ENCODE data around the gene COL6A1. TPM values are rescaled to one million over a fixed set of nuclear protein-coding genes. Genes with fewer than 3 reads are reported as not detected.
"Not testable (repeated sequence)": the region's sequence is repeated elsewhere in the genome, so short reads cannot be mapped to it uniquely, and the experiment has no call there.

The COL6A1 gene
- total RNA-seq, 1 donor from 2014 or later, result 533 TPM

DNA sequence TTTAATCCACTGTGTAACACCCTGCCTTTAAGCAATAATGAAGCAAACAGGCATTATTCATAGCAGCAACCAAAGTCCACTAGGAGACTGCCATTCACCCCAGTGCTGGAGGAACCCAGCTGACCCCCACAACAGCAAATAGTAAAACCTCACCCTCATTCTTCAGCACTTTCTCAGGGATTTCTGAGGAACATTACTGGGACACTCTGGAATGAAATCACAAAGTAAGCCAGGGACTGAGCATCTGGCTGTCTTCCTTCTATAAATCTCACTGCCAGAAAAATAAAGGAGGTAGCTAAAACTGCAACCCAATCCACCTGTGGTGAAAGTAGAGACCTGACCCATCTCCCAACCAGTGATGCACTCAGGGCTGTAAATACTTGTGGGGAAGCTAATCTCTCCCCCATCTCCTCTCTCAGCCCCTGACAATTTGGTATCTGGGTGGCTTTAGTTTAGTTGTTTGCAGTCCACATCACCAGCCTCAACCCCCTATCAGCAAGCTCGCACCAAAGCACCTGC is 47.1 kb downstream of the COL6A1 start:
- no peak for DNase-seq

DNA sequence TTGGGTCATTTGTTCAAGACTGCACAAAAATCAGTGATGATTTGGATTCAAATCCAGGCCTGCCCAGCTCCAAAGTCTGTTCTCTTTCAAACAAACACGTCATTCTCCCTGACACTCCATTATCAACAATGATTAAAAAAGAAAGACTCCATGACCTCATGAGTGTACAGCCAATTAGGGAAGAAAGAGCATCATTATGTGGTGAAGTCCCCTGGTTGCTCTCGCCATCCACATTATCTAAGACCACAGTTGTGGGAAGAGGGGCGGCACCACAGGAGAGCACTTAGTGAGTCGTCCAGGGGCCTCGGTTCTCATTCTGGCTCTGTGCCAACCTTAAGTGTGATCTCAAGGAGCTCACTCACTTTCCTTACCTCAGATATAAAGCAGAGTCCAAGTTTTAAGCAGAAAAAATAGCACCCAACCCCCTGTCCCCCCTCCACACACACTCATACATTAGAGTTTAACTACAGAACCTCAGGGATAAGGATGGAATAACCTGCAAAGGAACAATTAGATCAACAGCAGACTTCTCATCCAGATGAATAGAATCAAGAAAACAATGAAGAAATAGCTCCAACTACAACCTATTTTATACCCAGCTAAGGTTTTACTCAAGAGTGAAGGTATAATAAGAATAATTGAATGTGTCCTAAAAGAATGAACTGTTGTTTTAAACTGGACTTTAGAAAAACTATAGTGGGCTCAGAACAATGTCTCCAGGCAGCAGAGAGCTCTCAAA is 47.8 kb downstream of the COL6A1 start:
- no peak for DNase-seq

DNA sequence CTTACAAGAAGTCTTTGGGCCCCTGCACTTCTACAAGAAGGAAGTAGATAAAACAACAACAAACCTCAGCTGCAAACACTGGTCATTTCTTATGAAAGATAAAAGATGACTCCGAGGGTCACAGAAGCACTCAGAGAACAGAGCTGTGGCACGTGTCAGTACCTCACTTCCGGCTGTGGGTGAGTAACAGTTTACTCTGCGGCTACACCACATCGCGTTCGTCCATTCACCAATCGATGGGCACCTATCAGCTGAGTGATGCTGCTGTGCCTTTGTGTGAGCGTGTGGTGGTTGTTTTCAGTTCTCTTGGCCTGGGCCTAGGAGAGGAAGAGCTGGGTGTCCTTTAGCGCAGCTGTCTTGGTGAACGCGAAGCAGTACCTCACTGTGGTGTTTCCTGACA is 49.9 kb downstream of the COL6A1 start:
- no peak for DNase-seq

DNA sequence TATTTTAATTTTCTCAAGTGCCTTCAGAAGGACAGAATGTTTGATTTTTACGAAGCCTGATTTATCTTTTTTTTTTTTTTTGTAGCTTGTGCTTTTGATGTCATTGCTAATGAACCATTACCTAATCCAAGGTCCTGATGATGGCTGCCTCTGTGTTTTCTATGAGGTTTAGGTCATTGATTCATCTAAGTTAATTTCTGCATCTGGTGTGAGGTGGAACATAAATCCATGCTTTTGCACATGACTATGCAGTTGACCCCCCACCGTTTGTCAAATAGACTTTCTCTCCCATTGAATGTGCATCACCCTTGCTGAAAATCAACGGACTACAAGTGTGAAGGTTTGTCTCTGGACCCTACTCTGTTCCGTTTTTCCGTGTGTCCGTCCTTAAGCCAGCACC is 50.5 kb downstream of the COL6A1 start:
- no peak for DNase-seq

DNA sequence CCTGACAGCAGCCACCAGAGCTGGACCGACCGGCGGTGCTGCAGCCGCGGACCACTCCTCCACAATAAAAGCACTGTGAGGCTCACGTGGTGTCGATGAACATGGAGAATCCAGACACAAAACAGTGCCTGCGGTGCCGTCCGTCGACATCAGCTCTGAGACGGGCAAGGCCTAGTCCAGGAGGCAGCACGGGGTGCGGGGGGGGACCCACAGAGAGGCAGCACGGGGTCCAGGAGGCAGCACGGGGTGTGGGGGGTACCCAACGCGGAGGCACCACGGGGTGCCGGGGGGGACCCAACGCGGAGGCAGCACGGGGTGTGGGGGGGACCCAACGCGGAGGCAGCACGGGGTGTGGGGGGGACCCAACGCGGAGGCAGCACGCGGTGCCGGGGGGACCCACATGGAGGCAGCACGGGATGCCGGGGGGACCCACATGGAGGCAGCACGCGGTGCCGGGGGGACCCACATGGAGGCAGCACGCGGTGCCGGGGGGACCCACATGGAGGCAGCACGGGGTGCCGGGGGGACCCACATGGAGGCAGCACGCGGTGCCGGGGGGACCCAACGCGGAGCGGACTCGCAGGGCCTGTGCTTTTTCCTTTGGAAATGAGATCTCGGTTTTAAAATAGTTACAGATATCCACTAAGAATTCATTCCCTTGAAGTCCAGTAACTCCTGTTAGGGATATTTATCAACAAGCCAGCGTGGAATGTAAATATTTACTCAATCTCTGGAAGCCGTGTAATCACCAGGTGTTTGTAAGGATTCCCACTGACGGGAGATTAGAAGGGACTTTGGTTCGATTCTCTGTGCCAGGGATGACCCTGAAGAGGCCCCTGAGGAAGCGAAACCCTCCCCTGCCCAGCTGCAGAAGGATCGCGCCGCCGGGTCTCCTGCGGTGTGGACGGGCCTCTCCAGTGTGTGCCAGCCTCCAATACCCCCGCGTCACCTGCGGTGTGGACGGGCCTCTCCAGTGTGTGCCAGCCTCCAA is 52.1 kb downstream of the COL6A1 start:
- DNase-seq, result no peak

DNA sequence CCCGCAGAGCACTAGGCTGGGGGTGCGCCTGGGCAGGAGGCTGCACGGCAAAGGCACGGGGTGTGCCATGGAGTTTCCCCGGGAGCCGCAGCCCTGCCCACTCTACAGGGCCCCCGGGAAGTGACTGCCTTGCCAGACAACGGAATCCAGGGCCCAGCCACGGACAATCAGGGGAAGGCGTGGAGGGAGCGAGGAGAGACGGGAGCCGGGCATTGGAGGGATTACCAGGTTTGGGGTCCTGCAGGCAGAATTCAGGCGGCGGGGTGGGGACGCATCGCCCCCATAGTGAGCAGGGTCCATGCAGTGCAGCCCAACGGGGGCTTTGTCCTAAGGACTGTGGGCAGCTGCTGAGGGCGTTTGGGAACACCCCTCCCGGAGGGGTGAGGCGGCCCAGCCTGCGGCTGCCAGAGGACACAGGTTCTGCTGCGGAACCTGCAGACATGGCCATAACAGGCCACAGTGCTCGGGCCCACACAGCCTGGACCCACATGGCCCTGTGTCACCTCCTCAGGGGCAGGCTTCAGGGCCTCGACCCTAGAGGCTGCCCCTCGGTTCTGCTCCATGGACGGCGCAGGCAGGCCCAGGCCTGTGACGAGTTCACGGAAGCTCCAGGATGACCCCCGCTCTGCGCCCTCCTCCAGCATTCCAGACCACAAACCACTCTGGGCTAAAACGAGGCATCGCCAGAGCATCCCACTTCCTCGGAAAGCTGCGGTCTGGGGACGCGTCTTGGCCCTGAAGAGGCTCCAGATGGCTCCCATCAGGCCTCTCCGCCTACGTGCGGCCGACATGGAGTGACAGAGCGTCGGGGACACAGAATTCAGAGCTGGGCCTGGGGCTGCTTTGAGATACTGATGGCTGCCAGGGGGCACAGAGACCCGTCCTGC is 54.5 kb downstream of the COL6A1 start:
- peak; percentile 71 for DNase-seq

DNA sequence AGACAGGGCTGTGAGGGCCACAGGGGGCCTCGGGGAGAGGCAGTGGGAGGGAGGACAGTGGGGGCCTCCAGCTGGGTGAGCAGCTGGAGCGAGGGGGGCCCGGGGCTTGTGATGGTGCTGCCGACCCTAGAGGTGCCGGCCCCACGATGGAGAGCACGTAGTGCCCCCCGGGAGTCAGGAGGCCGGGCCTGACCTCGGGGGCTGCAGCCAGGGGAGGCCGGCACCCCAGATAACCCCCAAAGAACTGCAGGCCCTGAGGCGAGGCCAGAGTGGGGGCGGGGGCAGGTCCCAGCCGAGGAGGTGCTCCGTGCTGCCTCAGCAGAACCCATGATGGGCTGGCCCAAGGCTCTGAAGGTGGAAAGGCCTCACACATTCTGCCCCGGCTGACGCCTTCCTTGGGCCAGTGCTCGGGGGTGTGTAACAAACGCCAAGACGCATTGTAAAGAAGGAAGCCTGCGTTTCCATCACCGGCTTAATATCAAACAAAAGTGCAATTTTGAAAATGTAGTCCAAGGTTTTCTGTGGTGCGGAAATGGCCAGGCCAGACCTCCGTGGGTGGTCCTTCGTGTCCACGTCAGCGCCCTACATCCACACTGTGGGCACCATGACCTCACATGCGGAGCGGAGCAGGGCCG is 55.2 kb downstream of the COL6A1 start:
- no peak for DNase-seq

DNA sequence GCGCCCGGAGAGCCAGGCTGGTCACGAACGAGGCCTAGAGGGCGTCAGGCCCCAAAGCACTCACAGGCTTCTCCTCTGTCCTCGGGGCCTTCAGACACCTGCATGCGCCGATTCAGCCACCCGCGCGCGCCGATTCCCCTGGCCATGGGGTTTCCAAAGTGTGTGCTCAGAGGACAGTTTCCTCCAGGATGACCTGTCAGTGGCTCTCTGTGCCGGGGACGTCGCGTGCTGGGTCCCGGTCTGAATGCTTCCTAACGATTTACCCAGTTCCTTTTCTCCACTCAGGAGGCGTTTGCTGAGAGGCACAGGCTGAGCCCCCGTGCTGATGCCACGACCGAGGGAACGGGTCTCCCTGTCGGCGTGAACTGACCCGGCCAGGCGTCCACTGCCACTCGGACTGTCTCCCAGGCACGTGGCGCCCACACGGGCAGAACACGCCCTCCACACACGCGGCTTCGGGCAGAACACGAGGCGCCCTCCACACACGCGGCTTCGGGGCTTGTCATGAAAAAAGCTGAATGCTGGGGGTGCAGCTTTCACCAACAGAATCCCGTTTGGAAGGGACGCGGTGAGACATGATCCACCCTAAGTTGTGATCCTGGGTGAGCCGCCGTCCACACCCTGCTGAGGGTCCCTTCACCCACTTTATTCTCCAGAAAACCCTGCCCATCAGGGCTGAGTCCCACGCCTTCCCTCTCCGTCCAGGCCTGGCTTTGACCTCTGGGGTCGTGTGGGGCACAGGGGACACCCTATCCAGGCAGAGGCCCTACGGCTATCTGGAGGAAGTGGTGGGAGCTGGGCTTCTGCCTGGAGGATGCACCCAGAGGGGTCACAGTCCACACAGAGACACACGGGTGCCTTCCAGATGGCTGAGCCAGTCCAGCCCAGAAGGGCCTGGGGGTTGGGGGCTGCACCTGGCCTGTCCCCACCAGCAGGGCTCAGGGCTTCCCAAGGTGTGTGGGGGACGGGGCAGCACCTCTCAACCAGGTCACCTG is 56.1 kb downstream of the COL6A1 start:
- no peak for DNase-seq

DNA sequence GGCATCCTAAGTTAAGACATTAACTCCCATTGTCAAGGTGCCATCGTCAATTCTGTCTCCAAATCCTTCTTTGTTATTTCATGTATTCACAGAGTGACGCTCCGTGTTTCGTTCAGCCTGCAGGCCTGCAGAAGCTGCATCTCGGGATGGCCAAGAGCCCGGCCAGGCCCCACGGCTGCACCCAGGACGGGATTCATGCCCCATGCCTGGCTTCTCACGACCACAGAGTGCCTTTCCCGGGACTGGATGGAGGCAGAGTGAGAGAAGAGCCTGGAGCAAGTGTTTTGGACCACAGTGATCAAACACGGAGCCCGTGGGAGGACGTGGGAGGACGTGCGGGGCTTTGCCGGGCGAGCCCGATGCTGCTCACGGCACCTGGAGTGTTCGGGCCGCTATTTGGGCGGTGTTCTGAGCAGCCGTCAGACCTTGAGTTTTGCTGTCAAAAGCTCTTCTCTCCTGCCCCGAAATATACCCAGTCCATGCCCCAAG is 56.8 kb downstream of the COL6A1 start:
- no peak for DNase-seq

DNA sequence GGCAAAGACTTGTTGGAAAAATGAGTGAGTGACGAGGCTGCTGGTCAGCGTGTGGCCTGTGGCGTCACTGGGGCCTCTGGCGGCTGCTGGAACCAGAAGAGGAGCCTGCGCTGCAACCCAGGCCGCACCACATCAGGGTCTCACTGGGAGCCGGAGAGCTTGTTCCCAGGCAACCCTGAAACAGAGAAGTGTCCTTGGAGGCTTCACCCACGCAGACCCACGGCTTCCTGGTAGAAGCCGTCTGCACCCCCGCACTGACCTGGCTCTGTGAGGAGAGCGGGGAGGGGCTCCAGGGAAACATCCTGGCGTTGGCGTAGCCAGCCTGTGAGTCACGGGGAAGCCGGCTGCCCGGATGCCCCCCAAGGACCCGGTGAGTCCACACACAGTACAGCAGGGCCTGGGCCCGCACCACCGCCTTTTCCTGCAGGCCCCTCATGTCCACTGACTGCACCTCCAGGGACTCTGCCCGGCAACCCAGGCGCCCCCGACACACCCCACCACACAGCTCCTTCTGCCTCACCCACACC is 57.4 kb downstream of the COL6A1 start:
- no peak for DNase-seq

DNA sequence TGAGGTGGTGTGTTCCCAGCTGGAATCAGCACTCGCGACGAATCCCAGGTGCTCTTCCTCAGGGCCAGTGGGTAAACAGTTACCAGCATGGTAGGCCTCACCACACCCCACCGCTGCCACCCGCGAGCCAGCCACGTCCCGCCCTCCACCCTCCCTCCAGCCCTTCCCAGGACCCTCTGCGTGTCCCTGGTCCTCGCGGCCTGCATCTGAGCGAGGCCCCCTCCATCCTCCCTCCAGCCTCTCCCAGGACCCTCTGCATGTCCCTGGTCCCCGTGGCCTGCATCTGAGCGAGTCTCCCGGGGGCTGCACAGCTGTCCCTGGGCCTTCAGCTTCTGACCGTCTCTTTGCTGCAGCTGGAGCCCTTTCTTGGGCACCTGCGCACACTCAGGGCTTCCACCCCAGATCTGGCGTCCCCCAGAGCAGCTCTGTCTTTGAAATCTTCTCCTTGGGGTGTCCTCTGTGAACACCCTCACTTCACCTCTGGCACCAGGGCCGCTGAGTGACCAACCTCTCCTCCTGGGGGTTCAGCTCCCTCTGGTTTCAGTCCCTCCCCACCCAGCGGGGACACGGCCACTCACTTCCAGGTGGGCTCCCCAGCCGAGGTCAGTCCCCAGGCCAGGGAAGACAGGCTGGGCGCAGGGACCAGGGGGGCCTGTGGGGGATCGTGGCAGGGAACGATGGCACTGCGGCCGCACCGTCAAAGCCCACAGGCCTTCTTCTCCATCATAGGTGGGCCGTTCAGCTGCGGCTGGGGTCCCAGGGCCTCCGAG is 58.5 kb downstream of the COL6A1 start:
- no peak for DNase-seq

DNA sequence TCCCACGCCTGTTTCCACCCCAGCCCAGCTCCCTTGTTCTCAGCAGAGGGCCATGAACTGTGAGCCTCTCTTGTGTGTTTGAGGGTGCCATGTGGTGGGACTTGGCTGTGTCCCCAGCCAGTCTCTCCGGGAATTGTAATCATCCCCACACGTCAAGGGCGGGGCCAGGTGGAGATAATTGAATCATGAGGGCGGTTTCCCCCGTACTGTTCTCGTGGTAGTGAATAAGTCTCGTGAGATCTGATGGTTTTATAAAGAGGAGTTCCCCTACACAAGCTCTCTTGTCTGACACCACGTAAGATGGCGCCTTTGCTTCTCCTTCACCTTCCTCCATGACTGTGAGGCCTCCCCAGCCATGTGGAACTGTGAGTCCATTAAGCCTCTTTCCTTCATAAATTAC is 59.1 kb downstream of the COL6A1 start:
- no peak for DNase-seq

DNA sequence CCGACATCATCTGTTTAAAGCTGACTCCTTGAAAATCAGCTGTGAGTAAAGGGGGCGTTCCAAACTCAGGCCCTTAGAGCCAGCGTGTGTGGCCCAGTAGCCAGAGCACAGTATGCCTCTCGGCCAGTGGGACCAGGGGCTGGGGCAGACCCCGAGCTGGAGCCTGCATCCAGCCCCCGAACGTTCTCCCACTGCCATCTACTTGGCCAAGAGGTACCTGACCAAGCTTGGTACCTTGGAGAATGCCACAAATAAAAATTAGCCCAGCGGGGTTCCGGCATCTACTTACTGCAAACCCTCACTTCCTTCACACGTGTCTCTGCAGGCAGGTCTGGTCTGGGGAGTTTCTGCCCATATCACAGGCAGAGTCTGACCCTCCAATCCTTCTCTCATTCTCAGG is 59.6 kb downstream of the COL6A1 start:
- DNase-seq, result no peak

DNA sequence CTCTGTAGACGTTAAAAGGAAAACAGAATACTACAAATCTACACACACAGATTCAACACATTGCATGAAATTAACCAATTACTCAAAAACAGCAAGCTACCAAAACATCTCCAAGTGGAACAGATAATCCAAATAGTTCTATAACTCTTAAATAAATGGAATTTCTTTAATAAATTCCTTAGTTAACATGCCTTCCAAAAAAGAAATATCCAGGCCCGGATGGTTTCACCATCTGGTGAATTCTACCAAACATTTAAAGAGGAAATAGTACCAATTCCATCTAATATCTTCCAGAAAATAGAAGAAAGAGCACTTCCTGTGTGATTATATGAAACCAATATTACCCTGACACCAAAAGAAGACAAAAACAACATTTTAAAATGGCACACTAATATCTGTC is 63.6 kb downstream of the COL6A1 start:
- DNase-seq, result no peak

DNA sequence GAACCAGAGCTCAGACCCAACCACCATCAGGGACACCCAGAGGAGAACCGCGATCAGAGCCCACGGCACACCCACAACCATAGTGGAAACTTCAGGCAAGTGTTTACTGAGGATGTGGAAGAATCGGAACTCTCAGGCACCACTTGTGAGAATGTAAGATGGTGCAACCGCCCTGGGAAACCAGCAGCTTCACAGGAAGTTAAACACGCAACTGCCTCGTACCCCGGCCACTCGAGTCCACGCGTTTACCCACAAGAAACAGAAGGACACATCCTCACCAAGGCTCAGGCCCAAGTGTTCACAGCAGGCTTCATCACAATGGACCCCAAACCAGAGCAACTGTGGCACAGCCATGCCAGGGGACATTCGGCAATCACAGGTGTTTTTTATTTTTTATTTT is 64.9 kb downstream of the COL6A1 start:
- DNase-seq, result no peak

DNA sequence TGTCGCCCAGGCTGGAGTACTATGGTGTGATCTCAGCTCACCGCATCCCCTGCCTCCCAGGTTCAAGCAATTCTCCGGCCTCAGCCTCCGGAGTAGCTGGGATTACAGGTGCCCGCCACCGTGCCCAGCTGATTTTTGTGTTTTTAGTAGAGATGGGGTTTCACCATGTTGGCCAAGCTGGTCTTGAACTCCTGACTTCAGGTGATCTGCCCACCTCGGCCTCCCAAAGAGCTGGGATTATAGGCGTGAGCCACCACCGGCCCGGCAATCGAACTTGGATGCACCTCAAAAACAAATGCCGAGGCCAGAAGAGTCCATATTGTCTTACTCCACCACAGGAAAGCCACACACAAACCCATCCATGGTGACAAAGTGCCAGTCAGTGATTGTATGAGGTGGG is 65.3 kb downstream of the COL6A1 start:
- not testable (repeated sequence) for DNase-seq

DNA sequence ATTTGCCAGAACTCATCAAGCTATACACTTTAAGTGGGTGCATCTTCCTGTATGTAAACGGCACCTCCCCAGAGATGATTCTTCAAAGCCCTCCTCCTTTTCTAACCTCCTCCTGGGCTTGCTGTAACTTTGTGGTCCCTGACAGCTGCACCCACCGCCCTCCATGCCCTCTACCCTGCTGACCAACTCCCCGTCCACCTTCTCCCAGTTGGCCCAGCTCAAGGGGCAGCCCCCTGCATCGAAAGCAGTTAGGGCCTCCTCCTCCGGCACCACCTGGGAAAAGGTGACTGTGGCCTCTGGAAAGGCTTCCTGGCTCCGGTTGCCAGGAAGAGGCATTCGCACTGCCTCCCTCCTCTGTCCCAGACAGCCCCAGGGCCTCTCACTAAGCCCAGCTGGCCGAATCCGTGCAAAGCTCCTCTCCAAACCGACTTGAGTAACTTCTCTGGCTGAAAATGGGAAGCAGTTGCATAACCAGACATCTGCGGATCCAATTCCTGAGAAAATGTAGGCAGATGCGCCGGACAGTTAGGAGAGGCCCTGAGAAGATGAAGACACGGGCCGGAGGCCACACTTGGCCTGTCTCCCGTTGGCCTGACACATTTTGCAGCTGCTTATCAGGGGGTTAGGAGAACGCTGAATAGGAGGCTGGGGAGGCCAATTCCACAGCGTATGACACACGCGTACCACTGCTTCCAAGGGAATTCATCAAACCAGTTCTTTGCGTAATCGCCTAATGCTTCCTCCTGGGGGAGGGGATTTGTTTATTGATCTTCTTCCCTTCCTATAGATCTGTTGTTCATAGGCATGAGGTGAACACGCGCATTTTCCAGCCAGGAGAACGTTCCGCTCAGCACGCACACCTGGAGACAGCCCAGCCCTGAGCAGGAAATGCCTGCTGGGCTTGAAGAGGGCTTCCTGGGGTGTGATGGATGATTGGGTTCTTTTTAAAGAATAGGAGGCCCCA is 67.6 kb downstream of the COL6A1 start:
- peak; percentile 98 for DNase-seq
